K562 (cell line): ENCODE data around the gene AURKB. TPM values are rescaled to one million over a fixed set of nuclear protein-coding genes. Genes with fewer than 3 reads are reported as not detected.

Experiments used
- COPS2 ChIP-seq: fragments of 450-650 bp; conservative IDR thresholded peaks from 2 replicates; pipeline ENCODE4 v1.6.1; 2016; ENCODE audit warnings: mild to moderate bottlenecking, moderate library complexity
- ELF1 ChIP-seq: fragments of 200-800 bp; sonication (Bioruptor generic); IDR thresholded peaks from 2 replicates; pipeline ENCODE4 v1.6.1; 2016; ENCODE audit warnings: missing genetic modification characterization, missing compliant biosample characterization
- ELF2 ChIP-seq: fragments of 250-450 bp; sonication (Bioruptor Pico); IDR thresholded peaks from 2 replicates; pipeline ENCODE4 v1.5.0; 2021; ENCODE audit warnings: mild to moderate bottlenecking
- HSF4 ChIP-seq: fragments of 250-450 bp; sonication (Bioruptor Pico); IDR thresholded peaks from 2 replicates; pipeline ENCODE4 v2.1.2; 2022; ENCODE audit warnings: mild to moderate bottlenecking, moderate library complexity, borderline replicate concordance
- ILF3 ChIP-seq: fragments of 450-650 bp; IDR thresholded peaks from 2 replicates; pipeline ENCODE4 v1.6.1; 2018; ENCODE audit warnings: antibody characterized with exemption, mild to moderate bottlenecking, moderate library complexity, borderline replicate concordance
- IRF1 ChIP-seq: sonication (generic); formaldehyde crosslinking; IDR thresholded peaks from 2 replicates; pipeline ENCODE4 v1.8.0; 2022; ENCODE audit warnings: missing genetic modification reagents, mild to moderate bottlenecking, borderline replicate concordance
- KAT8 ChIP-seq: fragments of 450-650 bp; IDR thresholded peaks from 2 replicates; pipeline ENCODE4 v1.6.1; 2016; ENCODE audit warnings: low read depth, mild to moderate bottlenecking
- NFXL1 ChIP-seq: fragments of 450-650 bp; formaldehyde crosslinking; IDR thresholded peaks from 2 replicates; pipeline ENCODE4 v1.4.0; 2021; ENCODE audit warnings: mild to moderate bottlenecking
- NFYB ChIP-seq: IDR thresholded peaks from 2 replicates; pipeline ENCODE4 v1.6.1; 2011; ENCODE audit warnings: mild to moderate bottlenecking, moderate library complexity; ENCODE audit not compliant: insufficient read length; ENCODE audit errors: extremely low read depth
- NONO ChIP-seq, 2 experiments: fragments of 200-400 bp in 1 of 2; fragments of 450-650 bp in 1 of 2; formaldehyde crosslinking in 1 of 2; IDR thresholded peaks; 2 replicates each; pipeline ENCODE4 v1.6.1; 2017; ENCODE audit warnings: low read depth in 2 of 2, mild to moderate bottlenecking in 2 of 2, moderate library complexity in 2 of 2, low read length in 1 of 2
- RAD51 ChIP-seq: fragments of 450-650 bp; IDR thresholded peaks from 2 replicates; pipeline ENCODE4 v1.7.1; 2016; ENCODE audit warnings: low read depth, mild to moderate bottlenecking, borderline replicate concordance
- SRSF7 ChIP-seq: fragments of 200-400 bp; formaldehyde crosslinking; optimal IDR thresholded peaks from 2 replicates; pipeline ENCODE3; 2017; ENCODE audit warnings: mild to moderate bottlenecking, low read depth, low read length
- TFE3 ChIP-seq: fragments of 450-650 bp; formaldehyde crosslinking; IDR thresholded peaks from 2 replicates; pipeline ENCODE4 v1.4.0; 2020; ENCODE audit warnings: mild to moderate bottlenecking, mixed read lengths
- ZBTB33 ChIP-seq: sonication (generic); formaldehyde crosslinking; IDR thresholded peaks from 2 replicates; pipeline ENCODE4 v1.8.1; 2023; ENCODE audit warnings: mild to moderate bottlenecking, missing genetic modification reagents
- ZBTB8A ChIP-seq: fragments of 450-650 bp; IDR thresholded peaks from 2 replicates; pipeline ENCODE4 v1.6.1; 2018; ENCODE audit warnings: mild to moderate bottlenecking, moderate library complexity; ENCODE audit not compliant: partially characterized antibody
- ZKSCAN1 ChIP-seq: fragments of 150-350 bp; IDR thresholded peaks from 2 replicates; pipeline ENCODE4 v1.6.1; 2016; ENCODE audit warnings: low read depth, low read length
- ZNF143 ChIP-seq: sonication (generic); formaldehyde crosslinking; IDR thresholded peaks from 2 replicates; pipeline ENCODE4 v1.9.0; 2022; ENCODE audit warnings: mild to moderate bottlenecking, missing genetic modification reagents
- ZNF354B ChIP-seq: fragments of 250-450 bp; sonication (Bioruptor Pico); IDR thresholded peaks from 2 replicates; pipeline ENCODE4 v1.4.0; 2020
- polyA plus RNA-seq, 8 experiments: library from polyadenylated mRNA; depleted of rRNA in 4 of 8; stranded (reverse) in 5 of 8; unstranded in 3 of 8; fragments of >200 nt; fragmentation: Nextera tagmentation in 2 of 8; fragmentation: Illumina TruSeq in 1 of 8; extraction: Ambion mirVana in 2 of 8; extraction: Trizol in 1 of 8; gene quantifications; 2 replicates each; pipeline versions ENCODE4 v1.2.1 to v1.2.3, GENCODE V29; 2011 to 2014; ENCODE audit warnings: inconsistent platforms in 1 of 8, missing spikeins in 1 of 8
- total RNA-seq, 7 experiments: library from RNA; depleted of rRNA in 6 of 7; stranded (reverse); fragments of >200 nt in 6 of 7; fragmentation: Illumina TruSeq in 2 of 7; extraction: Trizol in 2 of 7; gene quantifications; 2 replicates each; pipeline versions ENCODE4 v1.2.1 to v1.2.3, GENCODE V29; 2011 to 2021; ENCODE audit warnings: low replicate concordance in 1 of 7
- TF ChIP-seq, protein P1 (sequence below): sonication (generic); formaldehyde crosslinking; IDR thresholded peaks from 2 replicates; pipeline ENCODE4 v1.8.0; 2022; ENCODE audit warnings: mild to moderate bottlenecking, missing genetic modification reagents

AURKB gene
- total and polyA plus RNA-seq, 9 of the 15 experiments (the other 6 are each of a cell fraction or from before 2014, with no cell fraction given): 27.2 to 114 (median 74.8) TPM

DNA sequence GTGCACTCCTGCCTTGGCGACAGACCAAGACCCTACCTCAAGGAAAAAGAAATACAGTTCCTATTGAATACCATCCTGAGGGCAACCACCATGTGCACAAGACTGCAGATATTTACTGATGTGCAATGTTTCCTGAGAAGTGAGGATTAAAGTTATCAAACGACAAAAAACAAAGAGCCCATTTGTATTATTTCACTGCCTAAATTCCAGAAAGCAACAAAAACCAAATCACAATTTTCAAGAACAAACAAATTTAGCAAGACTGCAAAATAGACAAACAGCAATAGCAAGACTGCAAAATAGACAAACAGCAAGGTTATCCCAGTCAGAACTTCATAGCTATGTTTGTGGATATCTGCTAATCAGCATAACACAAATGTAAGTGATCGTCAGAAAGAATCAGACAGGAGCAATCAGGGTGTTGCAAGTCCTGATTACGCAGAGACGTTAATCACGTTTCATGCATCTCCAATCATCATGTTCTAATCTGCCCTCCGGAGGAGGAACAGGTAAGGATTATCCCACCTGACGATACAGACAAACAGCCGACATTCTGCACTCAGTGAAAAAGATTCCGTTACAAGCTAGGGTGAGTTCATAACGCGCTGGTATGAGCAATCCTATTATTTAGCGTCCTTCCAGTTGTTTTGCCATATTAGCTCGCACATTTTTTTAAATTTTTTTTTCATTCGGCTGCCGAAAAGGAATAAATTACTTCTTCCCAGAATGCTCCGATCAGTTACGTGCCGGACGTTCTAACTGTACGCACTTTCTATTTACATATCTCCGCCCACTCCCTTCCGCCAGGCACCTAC is 37.1 kb downstream of the AURKB start (continued):
- TF ChIP-seq ELF1 (tag): peak; percentile 54
- 0 out of 2 replicates have a peak, but pooled peaks have one; percentile 22 for TF ChIP-seq IRF1 (CRISPR knock-in tag)
- peak; percentile 95 for TF ChIP-seq NFXL1 (CRISPR knock-in tag)
- TF ChIP-seq COPS2: no peak
- peak; percentile 95 to 96 for TF ChIP-seq NONO (IDR thresholded peaks at IDR 0.05; ENCODE audit: low read depth in 2 of 2, low read length in 1 of 2)
- TF ChIP-seq SRSF7: no peak
- TF ChIP-seq, protein P1, sequence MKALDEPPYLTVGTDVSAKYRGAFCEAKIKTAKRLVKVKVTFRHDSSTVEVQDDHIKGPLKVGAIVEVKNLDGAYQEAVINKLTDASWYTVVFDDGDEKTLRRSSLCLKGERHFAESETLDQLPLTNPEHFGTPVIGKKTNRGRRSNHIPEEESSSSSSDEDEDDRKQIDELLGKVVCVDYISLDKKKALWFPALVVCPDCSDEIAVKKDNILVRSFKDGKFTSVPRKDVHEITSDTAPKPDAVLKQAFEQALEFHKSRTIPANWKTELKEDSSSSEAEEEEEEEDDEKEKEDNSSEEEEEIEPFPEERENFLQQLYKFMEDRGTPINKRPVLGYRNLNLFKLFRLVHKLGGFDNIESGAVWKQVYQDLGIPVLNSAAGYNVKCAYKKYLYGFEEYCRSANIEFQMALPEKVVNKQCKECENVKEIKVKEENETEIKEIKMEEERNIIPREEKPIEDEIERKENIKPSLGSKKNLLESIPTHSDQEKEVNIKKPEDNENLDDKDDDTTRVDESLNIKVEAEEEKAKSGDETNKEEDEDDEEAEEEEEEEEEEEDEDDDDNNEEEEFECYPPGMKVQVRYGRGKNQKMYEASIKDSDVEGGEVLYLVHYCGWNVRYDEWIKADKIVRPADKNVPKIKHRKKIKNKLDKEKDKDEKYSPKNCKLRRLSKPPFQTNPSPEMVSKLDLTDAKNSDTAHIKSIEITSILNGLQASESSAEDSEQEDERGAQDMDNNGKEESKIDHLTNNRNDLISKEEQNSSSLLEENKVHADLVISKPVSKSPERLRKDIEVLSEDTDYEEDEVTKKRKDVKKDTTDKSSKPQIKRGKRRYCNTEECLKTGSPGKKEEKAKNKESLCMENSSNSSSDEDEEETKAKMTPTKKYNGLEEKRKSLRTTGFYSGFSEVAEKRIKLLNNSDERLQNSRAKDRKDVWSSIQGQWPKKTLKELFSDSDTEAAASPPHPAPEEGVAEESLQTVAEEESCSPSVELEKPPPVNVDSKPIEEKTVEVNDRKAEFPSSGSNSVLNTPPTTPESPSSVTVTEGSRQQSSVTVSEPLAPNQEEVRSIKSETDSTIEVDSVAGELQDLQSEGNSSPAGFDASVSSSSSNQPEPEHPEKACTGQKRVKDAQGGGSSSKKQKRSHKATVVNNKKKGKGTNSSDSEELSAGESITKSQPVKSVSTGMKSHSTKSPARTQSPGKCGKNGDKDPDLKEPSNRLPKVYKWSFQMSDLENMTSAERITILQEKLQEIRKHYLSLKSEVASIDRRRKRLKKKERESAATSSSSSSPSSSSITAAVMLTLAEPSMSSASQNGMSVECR (CRISPR knock-in tag): no peak
- TF ChIP-seq ZBTB8A: no peak
- peak; percentile 77 for TF ChIP-seq ZNF143 (CRISPR knock-in tag)
- TF ChIP-seq ELF2 (CRISPR knock-in tag): peak; percentile 82
- TF ChIP-seq HSF4 (CRISPR knock-in tag): no peak
- 0 out of 2 replicates have a peak, but pooled peaks have one; percentile 35 for TF ChIP-seq ZKSCAN1
- TF ChIP-seq ILF3: peak; percentile 99
- TF ChIP-seq ZNF354B (CRISPR knock-in tag): peak; percentile 81
- no peak for TF ChIP-seq KAT8
- no peak for TF ChIP-seq ZBTB33 (CRISPR knock-in tag)
- peak; percentile 41; the same call in 1 of the 2 replicates for TF ChIP-seq RAD51
- TF ChIP-seq NFYB: no peak
- TF ChIP-seq TFE3 (CRISPR knock-in tag): peak; percentile 48; the same call in 1 of the 2 replicates
